ENCODE measurements around the gene MLXIPL.

Gene MLXIPL

GRCh38 chr7:73547841-73548240 lies 76.5 kb downstream of the MLXIPL start:
- no peak overlapping the region for H3K27ac ChIP-seq
- H3K4me2 ChIP-seq, result no peak overlapping the region
- H3K27me3 ChIP-seq, result no peaks in the 10 kb centered on the region
- peaks cover 85 to 100% (median 97%) of the 10 kb centered on the region in 11 experiments for H3K36me3 ChIP-seq
- no peaks in the 10 kb centered on the region for H3K9me3 ChIP-seq (replicated peaks in 1 of 11)
- peaks cover 51 to 96% (median 89%) of the 10 kb centered on the region in 11 experiments; a peak in 21 of 22 replicates for H4K20me1 ChIP-seq
- H3K4me1 ChIP-seq, result peaks cover 0 to 9% (median 0%) of the 10 kb centered on the region in 10 experiments; a peak in 1 of 20 replicates
- H3K4me3 ChIP-seq, result no peak overlapping the region
- no peak overlapping the region for H3K9ac ChIP-seq
- TF ChIP-seq Cebpa-rat (IDR thresholded peaks at IDR 0.05), result no peak

- Histone ChIP-seq H4K20me1 (peaks cover 45 to 96% (median 87%) of the 10 kb centered on the region in 11 experiments; a peak in 21 of 22 replicates), H3K9me3 (replicated peaks in 1 of 11) (no peaks in the 10 kb centered on the region), H3K4me2 (no peak overlapping the region), H3K4me3 (no peak overlapping the region), H3K36me3 (peaks cover 87 to 100% (median 99%) of the 10 kb centered on the region in 11 experiments), H3K9ac (no peak overlapping the region), H3K4me1 (peaks cover 0 to 9% (median 0%) of the 10 kb centered on the region in 10 experiments; a peak in 1 of 20 replicates), H3K27me3 (no peaks in the 10 kb centered on the region), H3K27ac (no peak overlapping the region)
- no peak for TF ChIP-seq Cebpa-rat (IDR thresholded peaks at IDR 0.05)
These were observed 79.6 kb downstream of the MLXIPL start for GRCh38 chr7:73544678-73545077.

All from BLaER1 treated with 17β-estradiol and CSF1 and Interleukin-3, amounts not matched to agents 10 nM and 100 nM (cell line).